ENCODE measurements around the gene CIB4. TPM values are rescaled to one million over a fixed set of nuclear protein-coding genes. Genes with fewer than 3 reads are reported as not detected.

The CIB4 gene
- total and polyA plus RNA-seq, 2 of the 13 experiments (the other 11 are each of a cell fraction or from before 2014, with no cell fraction given): not detected

DNA sequence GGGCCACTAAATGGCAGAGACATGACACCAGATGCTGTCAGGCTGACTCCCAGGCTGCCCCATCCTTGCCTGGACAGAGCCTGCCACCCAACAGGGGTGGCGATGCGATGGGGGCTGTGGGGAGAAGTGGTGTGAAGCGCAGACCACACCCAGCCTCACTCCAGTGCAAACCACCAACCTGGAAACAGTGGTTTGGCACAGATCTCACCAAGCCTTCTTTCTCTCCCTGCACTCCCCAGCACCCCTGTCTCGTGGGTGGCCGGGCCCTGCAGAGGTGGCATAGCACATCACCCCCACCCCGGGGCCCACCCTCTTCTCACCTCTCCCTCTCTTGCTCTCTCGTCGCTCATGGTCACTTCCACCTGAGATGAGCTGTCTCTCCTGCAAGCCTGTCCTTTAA, 32.6 kb downstream of the CIB4 start:
- Histone ChIP-seq H3K27ac (ENCODE audit: extremely low read length, insufficient read depth, low read length) (no peak overlapping the region), H3K79me2 (ENCODE audit: insufficient read depth, low read length) (no peaks in the 10 kb centered on the region), H2AFZ (ENCODE audit: low read length) (no peak overlapping the region), H3K9ac (ENCODE audit: insufficient read depth, low read depth, low read length) (no peak overlapping the region), H3K4me3 (replicated peaks in 1 of 3; ENCODE audit: insufficient read depth in 1 of 3, low read depth in 2 of 3, low read length in 3 of 3) (no peak overlapping the region), H3K4me1 (ENCODE audit: insufficient read depth, low read length) (peaks cover 23% of the 10 kb centered on the region), H3K27me3 (ENCODE audit: control insufficient read depth in 1 of 2, insufficient read depth in 2 of 2, low read length in 2 of 2) (peaks cover 0 to 35% of the 10 kb centered on the region in 2 experiments; a peak in 2 of 5 replicates), H3K4me2 (ENCODE audit: low read depth, low read length) (no peak overlapping the region), H4K20me1 (ENCODE audit: insufficient read depth, low read length) (no peaks in the 10 kb centered on the region), H3K36me3 (replicated peaks in 1 of 2; ENCODE audit: control insufficient read depth in 1 of 2, insufficient read depth in 2 of 2, low read length in 2 of 2) (no peaks in the 10 kb centered on the region), H3K9me3 (ENCODE audit: low read length) (peaks cover 4% of the 10 kb centered on the region; the same call in 1 of the 2 replicates)
- FAIRE-seq (no peak), DNase-seq (ENCODE audit: low spot score) (no peak), ATAC-seq (no peak)
- in situ Hi-C loops (cut with HindIII; ENCODE audit: extremely low pct_ligation_motif_present, low pct_unique_long_range_greater_than_20kb): no loop called here
- WGBS (ENCODE audit: low lambda C conversion rate): 29% methylated on average over 7 of the region's 8 CpGs
- no TSS peak for BruUV-seq (replicated peaks)
- TF ChIP-seq MEIS2 (CRISPR knock-in tag; IDR thresholded peaks at IDR 0.05): no peak
- TF ChIP-seq NAIF1 (CRISPR knock-in tag; IDR thresholded peaks at IDR 0.05; ENCODE audit: borderline replicate concordance): no peak
- TF ChIP-seq, protein P1, sequence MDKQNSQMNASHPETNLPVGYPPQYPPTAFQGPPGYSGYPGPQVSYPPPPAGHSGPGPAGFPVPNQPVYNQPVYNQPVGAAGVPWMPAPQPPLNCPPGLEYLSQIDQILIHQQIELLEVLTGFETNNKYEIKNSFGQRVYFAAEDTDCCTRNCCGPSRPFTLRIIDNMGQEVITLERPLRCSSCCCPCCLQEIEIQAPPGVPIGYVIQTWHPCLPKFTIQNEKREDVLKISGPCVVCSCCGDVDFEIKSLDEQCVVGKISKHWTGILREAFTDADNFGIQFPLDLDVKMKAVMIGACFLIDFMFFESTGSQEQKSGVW (CRISPR knock-in tag; IDR thresholded peaks at IDR 0.05; ENCODE audit: borderline replicate concordance): no peak
- no peak for TF ChIP-seq ZNF549 (CRISPR knock-in tag; IDR thresholded peaks at IDR 0.05)
- no peak for TF ChIP-seq NFKB2 (CRISPR knock-in tag; IDR thresholded peaks at IDR 0.05; ENCODE audit: borderline replicate concordance)
- TF ChIP-seq, protein P2, sequence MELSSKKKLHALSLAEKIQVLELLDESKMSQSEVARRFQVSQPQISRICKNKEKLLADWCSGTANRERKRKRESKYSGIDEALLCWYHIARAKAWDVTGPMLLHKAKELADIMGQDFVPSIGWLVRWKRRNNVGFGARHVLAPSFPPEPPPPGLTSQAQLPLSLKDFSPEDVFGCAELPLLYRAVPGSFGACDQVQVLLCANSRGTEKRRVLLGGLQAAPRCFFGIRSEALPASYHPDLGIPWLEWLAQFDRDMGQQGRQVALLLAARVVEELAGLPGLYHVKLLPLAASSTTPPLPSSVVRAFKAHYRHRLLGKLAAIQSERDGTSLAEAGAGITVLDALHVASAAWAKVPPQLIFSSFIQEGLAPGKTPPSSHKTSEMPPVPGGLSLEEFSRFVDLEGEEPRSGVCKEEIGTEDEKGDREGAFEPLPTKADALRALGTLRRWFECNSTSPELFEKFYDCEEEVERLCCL (CRISPR knock-in tag; IDR thresholded peaks at IDR 0.05; ENCODE audit: borderline replicate concordance): no peak
- TF ChIP-seq ZNF543 (CRISPR knock-in tag; IDR thresholded peaks at IDR 0.05): no peak
- TF ChIP-seq, protein P3, sequence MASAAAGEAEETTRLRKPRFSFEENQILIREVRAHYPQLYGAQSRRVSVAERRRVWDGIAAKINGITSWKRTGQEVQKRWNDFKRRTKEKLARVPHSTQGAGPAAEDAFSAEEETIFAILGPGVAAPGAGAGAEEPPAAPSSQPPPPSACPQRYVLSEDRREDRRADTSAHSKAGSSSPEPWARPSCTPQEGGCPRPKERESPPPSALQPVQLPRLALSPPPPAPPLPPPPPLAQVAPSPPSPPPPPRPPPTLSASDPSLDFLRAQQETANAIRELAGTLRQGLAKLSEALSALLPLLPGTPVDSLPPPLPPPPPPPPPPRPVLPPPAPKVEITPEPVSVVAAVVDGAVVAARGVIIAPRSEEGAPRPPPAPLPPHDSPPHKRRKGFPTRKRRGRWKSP (CRISPR knock-in tag; IDR thresholded peaks at IDR 0.05): no peak
- no peak for TF ChIP-seq MIER2 (CRISPR knock-in tag; IDR thresholded peaks at IDR 0.05)
- no peak for TF ChIP-seq ZSCAN21 (CRISPR knock-in tag; IDR thresholded peaks at IDR 0.05; ENCODE audit: borderline replicate concordance)
- no peak for TF ChIP-seq JUN (CRISPR knock-in tag; IDR thresholded peaks at IDR 0.05)
- no peak for TF ChIP-seq ZNF672 (CRISPR knock-in tag; IDR thresholded peaks at IDR 0.05)
- TF ChIP-seq ATF7 (IDR thresholded peaks at IDR 0.05): no peak
- no peak for TF ChIP-seq ATF7 (CRISPR knock-in tag; IDR thresholded peaks at IDR 0.05)
- no peak for TF ChIP-seq ZNF816 (CRISPR knock-in tag; IDR thresholded peaks at IDR 0.05; ENCODE audit: borderline replicate concordance)
- no peak for TF ChIP-seq ZNF75D (CRISPR knock-in tag; IDR thresholded peaks at IDR 0.05; ENCODE audit: borderline replicate concordance)
- CTCF ChIA-PET (ENCODE audit: low intra/inter-chr PET ratio, low total read pairs): interaction anchor here (7.6 kb wide), 1 partner anchor 137 kb away, joined by 118 read pairs; no protein-coding TSS in a partner anchor
- POLR2A ChIA-PET: no interaction called here
- intact Hi-C loops (cut with micrococcal nuclease; ENCODE audit: unreplicated experiment): no loop called here

All from HepG2 (cell line).